Measurements from ENCODE around the gene PLXNB1. TPM values are rescaled to one million over a fixed set of nuclear protein-coding genes. Genes with fewer than 3 reads are reported as not detected.

PLXNB1 gene
- total and polyA plus RNA-seq, 2 of the 13 experiments (the other 11 are each of a cell fraction or from before 2014, with no cell fraction given) = 86.0 to 143 TPM

- TF ChIP-seq HHEX (CRISPR knock-in tag; IDR thresholded peaks at IDR 0.05) = no peak; the same call in 1 of the 2 replicates
- peak; percentile 61; the same call in 1 of the 2 replicates for TF ChIP-seq ESRRA (CRISPR knock-in tag; IDR thresholded peaks at IDR 0.05; ENCODE audit: low read depth)
- TF ChIP-seq ZNF580 (CRISPR knock-in tag; IDR thresholded peaks at IDR 0.05; ENCODE audit: borderline replicate concordance, low read depth) = peak; percentile 37
- TF ChIP-seq ZNF101 (CRISPR knock-in tag; IDR thresholded peaks at IDR 0.05; ENCODE audit: borderline replicate concordance, low read depth) = no peak
- 0 out of 2 replicates have a peak, but pooled peaks have one; percentile 18 for TF ChIP-seq ZBTB34 (CRISPR knock-in tag; IDR thresholded peaks at IDR 0.05)
- peak; percentile 20; the same call in 1 of the 2 replicates for TF ChIP-seq SNAPC2 (CRISPR knock-in tag; IDR thresholded peaks at IDR 0.05)
- 0 out of 2 replicates have a peak, but pooled peaks have one; percentile 55 for TF ChIP-seq HNF1B (CRISPR knock-in tag; IDR thresholded peaks at IDR 0.05)
- peak; percentile 56; the same call in 1 of the 2 replicates for TF ChIP-seq ATF3 (CRISPR knock-in tag; IDR thresholded peaks at IDR 0.05)
- TF ChIP-seq ZNF205 (CRISPR knock-in tag; IDR thresholded peaks at IDR 0.05) = peak; percentile 74
- TF ChIP-seq ATF4 (CRISPR knock-in tag; IDR thresholded peaks at IDR 0.05) = no peak
- no peak for TF ChIP-seq SOX6 (IDR thresholded peaks at IDR 0.05)
- peak; percentile 59 for TF ChIP-seq SOX6 (CRISPR knock-in tag; IDR thresholded peaks at IDR 0.05)
- peak; percentile 90 for TF ChIP-seq ZMYM4 (CRISPR knock-in tag; IDR thresholded peaks at IDR 0.05)
- peak; percentile 54 for TF ChIP-seq FOXO1 (CRISPR knock-in tag; IDR thresholded peaks at IDR 0.05)
- TF ChIP-seq KAT7 (CRISPR knock-in tag; IDR thresholded peaks at IDR 0.05; ENCODE audit: borderline replicate concordance) = peak; percentile 26; the same call in 1 of the 2 replicates
- TF ChIP-seq ELF3 (CRISPR knock-in tag; IDR thresholded peaks at IDR 0.05) = peak; percentile 10; the same call in 1 of the 2 replicates
- TF ChIP-seq CEBPG (CRISPR knock-in tag; IDR thresholded peaks at IDR 0.05) = peak; percentile 40; the same call in 1 of the 2 replicates
- peak; percentile 41 for TF ChIP-seq PTBP1 (IDR thresholded peaks at IDR 0.05; ENCODE audit: low read depth, low read length, poor library complexity, severe bottlenecking)
- peak; percentile 24; the same call in 1 of the 2 replicates for TF ChIP-seq BCL6 (CRISPR knock-in tag; IDR thresholded peaks at IDR 0.05)
- peak; percentile 71 for TF ChIP-seq GABPB1 (CRISPR knock-in tag; IDR thresholded peaks at IDR 0.05)
- TF ChIP-seq ZNF773 (CRISPR knock-in tag; IDR thresholded peaks at IDR 0.05; ENCODE audit: borderline replicate concordance) = no peak
- peak; percentile 72; the same call in 1 of the 2 replicates for TF ChIP-seq ZNF790 (CRISPR knock-in tag; IDR thresholded peaks at IDR 0.05; ENCODE audit: borderline replicate concordance)
- TF ChIP-seq ZNF749 (CRISPR knock-in tag; IDR thresholded peaks at IDR 0.05; ENCODE audit: borderline replicate concordance) = 0 out of 2 replicates have a peak, but pooled peaks have one; percentile 52
- TF ChIP-seq ZNF556 (CRISPR knock-in tag; IDR thresholded peaks at IDR 0.05; ENCODE audit: borderline replicate concordance) = peak; percentile 24; the same call in 1 of the 2 replicates
These were observed 43.2 kb upstream of the PLXNB1 start (continued) for GRCh38 chr3:48472923-48473616.

All from HepG2 (cell line).